Skeletal muscle tissue (tissue), 4 donors: ENCODE data around the gene IFNL2. TPM values are rescaled to one million over a fixed set of nuclear protein-coding genes. Genes with fewer than 3 reads are reported as not detected.

Source experiments
- H3K27ac ChIP-seq: one replicate; pipeline ENCODE4 v1.7.0; 2013; ENCODE audit warnings: mild to moderate bottlenecking, low read depth, low read length, inconsistent platforms
- H3K27me3 ChIP-seq, 3 donors: one replicate each; pipeline ENCODE4 v1.7.0; 2013; ENCODE audit warnings: low read length in 3 of 3; ENCODE audit not compliant: control insufficient read depth in 3 of 3, insufficient read depth in 3 of 3
- H3K36me3 ChIP-seq, 3 donors: one replicate each; pipeline ENCODE4 v1.7.0; 2013; ENCODE audit warnings: low read length in 3 of 3; ENCODE audit not compliant: control insufficient read depth in 3 of 3, insufficient read depth in 3 of 3
- H3K4me1 ChIP-seq, 3 donors: one replicate each; pipeline ENCODE4 v1.7.0; 2013; ENCODE audit warnings: low read length in 3 of 3, mild to moderate bottlenecking in 3 of 3; ENCODE audit not compliant: control insufficient read depth in 3 of 3, insufficient read depth in 3 of 3
- H3K4me3 ChIP-seq, 3 donors: one replicate each; pipeline ENCODE4 v1.7.0; 2013; ENCODE audit warnings: low read length in 3 of 3
- H3K9ac ChIP-seq, 3 donors: one replicate each; pipeline ENCODE4 v1.7.0; 2013; ENCODE audit warnings: low read length in 3 of 3, mild to moderate bottlenecking in 3 of 3, moderate library complexity in 2 of 3, low read depth in 1 of 3
- H3K9me3 ChIP-seq, 3 donors: one replicate each; pipeline ENCODE4 v1.7.0; 2013; ENCODE audit warnings: low read length in 3 of 3; ENCODE audit not compliant: control insufficient read depth in 3 of 3
- total RNA-seq: library from RNA; depleted of rRNA; stranded (reverse); fragments of >200 nt; gene quantifications from one replicate; pipeline ENCODE4 v1.2.3, GENCODE V29; 2014
- donor health status: Osteomylitis.

IFNL2 gene
- total RNA-seq, 1 donor from 2014 or later = not detected

DNA sequence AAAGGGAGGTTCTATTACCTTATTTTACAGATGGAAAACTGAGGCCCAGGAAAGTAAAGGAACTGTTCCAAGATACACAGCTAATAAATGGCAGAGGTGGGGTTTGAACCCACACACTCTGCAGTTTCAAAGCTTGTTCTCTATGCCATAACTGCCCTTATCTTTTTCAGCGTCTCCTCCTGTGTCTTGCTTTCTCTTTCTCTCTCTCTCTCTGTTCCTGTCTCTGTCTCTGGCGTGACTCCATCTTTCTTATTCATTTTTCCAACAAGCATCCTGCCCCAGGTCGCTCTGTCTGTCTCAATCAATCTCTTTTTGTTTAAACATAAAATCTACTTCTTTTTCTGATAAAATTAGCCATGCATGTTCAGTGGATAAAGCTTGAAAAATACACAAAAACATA lies 16.4 kb upstream of the IFNL2 start:
- no peak overlapping the region for H3K4me3 ChIP-seq
- no peak overlapping the region for H3K9ac ChIP-seq
- H3K4me1 ChIP-seq = peaks cover 0 to 7% (median 0%) of the 10 kb centered on the region in 3 donors
- H3K27me3 ChIP-seq = peaks cover 28 to 54% (median 40%) of the 10 kb centered on the region in 3 donors
- no peak overlapping the region for H3K27ac ChIP-seq
- H3K9me3 ChIP-seq = peaks cover 0 to 2% (median 0%) of the 10 kb centered on the region in 3 donors
- H3K36me3 ChIP-seq = no peaks in the 10 kb centered on the region

DNA sequence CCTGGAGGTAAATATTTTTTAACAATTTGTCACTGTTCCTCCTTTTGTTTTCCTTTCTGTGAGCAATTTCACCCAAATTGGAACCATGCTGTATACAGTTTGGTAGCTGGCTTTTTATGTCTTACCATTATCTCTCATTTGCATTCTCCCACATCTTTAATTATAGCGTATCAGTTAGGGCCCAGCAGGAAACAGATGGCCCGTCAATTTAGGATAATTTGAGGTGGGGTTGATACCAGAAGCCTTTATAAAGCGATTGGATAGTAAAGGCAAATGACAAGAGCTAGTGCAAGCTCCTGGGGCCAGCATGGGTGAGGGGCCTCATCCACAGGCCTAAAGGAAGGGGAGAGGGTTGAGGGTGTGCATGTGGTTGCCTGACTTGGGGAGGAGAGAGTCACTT lies 15.7 kb upstream of the IFNL2 start:
- no peaks in the 10 kb centered on the region for H3K36me3 ChIP-seq
- no peak overlapping the region for H3K4me3 ChIP-seq
- H3K4me1 ChIP-seq = peaks cover 0 to 4% (median 0%) of the 10 kb centered on the region in 3 donors
- H3K27me3 ChIP-seq = peaks cover 26 to 49% (median 41%) of the 10 kb centered on the region in 3 donors
- H3K9ac ChIP-seq = no peak overlapping the region
- H3K27ac ChIP-seq = no peak overlapping the region
- H3K9me3 ChIP-seq = peaks cover 0 to 2% (median 0%) of the 10 kb centered on the region in 3 donors

DNA sequence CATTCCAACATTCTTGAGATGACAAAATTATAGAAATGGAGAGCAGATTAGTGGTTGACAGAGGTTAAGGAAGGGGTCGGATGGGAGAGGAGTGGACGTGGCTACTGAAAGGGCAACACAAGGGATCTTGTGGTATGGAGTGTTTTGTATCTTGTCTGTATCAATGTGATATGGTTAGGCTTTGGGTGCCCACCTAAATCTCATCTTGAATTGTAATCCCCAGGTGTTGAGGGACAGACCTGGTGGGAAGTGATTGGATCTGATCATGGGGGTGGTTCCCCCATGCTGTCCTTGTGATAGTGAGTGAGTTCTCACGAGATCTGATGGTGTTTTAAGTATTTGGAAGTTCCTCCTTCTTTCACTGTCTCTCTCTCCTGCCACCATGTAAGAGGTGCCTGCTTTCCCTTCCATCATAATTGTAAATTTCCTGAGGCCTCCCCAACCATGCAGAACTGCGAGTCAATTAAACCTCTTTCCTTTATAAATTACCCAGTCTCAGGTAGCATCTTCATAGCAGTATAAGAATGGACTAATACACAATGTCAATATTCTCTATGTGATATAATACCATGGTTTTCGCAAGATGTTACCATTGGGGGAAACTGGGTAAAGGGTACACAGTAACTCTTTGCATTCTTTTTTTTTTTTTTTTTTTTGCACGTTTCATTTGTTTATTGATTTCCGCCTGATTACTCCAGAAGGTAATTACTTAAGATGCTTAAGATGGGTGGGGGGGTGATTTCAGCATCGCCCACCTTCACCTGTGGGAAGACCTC lies 14.6 kb upstream of the IFNL2 start:
- H3K9me3 ChIP-seq = peaks cover 0 to 2% (median 0%) of the 10 kb centered on the region in 3 donors
- no peak overlapping the region for H3K27ac ChIP-seq
- H3K4me3 ChIP-seq = no peak overlapping the region
- H3K9ac ChIP-seq = no peak overlapping the region
- no peaks in the 10 kb centered on the region for H3K36me3 ChIP-seq
- peaks cover 16 to 45% (median 32%) of the 10 kb centered on the region in 3 donors for H3K27me3 ChIP-seq
- no peaks in the 10 kb centered on the region for H3K4me1 ChIP-seq

DNA sequence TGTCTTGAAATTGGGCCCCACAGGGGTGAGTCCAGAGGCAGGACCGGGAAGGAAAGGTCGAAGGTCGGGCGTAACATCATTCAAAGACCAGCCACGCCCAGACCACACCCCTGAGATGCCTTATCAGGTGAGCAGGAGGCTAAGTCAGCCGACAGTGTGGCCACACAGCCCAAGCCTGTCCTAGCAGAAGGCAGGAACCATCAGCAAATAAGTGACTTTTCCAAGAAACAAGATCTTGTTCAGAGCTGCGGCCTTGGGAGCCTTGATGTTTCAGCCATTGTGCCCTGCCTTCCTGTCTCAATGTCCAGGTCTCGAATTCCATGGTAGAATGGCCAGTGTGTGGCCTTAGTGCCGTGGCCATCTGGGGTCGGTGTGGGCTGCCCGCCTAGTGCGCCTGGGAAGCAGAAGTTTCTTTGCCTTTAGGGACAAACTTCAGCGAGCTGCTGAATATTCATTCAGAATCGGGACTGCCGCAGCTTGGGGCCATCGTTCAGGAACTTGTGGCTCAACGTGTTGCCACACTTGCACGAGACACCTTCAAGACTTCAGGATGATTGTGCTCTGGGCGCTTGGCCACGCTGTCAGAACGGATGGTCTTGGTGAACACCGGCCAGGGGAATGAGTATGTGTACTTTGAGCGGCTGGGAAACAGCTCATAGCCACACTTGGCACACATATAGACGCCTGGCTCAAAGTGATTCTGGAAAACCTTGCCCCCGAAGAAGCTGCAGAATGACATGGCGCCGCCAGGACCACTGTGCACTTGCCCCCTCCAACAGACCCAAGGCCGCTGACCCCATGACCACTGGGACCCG lies 13.5 kb upstream of the IFNL2 start:
- Histone ChIP-seq H3K9me3 (peaks cover 0 to 2% (median 0%) of the 10 kb centered on the region in 3 donors), H3K36me3 (no peaks in the 10 kb centered on the region), H3K27ac (no peak overlapping the region), H3K9ac (no peak overlapping the region), H3K27me3 (peaks cover 8 to 38% (median 23%) of the 10 kb centered on the region in 3 donors), H3K4me1 (no peaks in the 10 kb centered on the region), H3K4me3 (no peak overlapping the region)

DNA sequence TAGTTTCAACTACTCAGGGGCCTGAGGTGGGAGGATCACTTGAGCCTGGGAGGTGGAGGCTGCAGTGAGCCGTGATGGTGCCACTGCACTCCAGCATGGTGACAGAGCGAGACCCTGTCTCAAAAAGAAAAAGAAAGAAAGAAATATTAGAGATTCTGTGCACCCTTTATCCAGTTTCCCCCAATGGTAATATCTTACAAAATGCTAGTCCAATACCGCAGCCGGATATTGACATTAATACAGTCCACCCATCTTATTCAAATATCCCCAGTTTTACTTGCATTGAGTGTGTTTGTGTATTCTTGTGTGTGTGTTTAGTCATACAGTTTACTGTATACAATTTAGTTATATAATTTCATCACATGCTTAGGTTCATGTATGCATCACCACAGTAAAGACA lies 11.0 kb upstream of the IFNL2 start:
- H3K4me1 ChIP-seq = no peaks in the 10 kb centered on the region
- no peak overlapping the region for H3K9ac ChIP-seq
- H3K9me3 ChIP-seq = peaks cover 0 to 2% (median 0%) of the 10 kb centered on the region in 3 donors
- H3K27ac ChIP-seq = no peak overlapping the region
- no peaks in the 10 kb centered on the region for H3K36me3 ChIP-seq
- H3K4me3 ChIP-seq = no peak overlapping the region
- peaks cover 11 to 49% (median 24%) of the 10 kb centered on the region in 3 donors for H3K27me3 ChIP-seq

DNA sequence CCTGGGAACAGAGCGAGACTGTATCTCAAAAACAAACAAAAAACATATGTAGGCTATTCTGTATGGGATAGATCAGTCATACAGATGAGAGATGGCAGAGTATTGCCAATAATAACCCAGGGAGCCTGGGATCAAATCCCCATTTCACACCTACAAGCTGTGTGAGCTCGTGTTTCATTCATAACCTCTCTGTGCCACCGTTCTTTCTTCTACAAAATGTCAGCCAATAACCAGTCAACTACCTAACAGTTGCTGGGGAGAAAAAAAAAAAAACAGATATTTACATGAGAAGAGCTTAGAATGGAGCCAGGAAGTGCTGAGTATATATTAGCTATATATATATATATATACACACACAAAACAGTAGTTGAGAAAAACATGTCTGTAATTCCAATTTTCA lies 6.5 kb upstream of the IFNL2 start:
- Histone ChIP-seq H3K27me3 (peaks cover 35 to 56% (median 56%) of the 10 kb centered on the region in 3 donors), H3K9ac (no peak overlapping the region), H3K27ac (no peak overlapping the region), H3K4me1 (no peaks in the 10 kb centered on the region), H3K36me3 (no peaks in the 10 kb centered on the region), H3K9me3 (no peaks in the 10 kb centered on the region), H3K4me3 (no peak overlapping the region)

DNA sequence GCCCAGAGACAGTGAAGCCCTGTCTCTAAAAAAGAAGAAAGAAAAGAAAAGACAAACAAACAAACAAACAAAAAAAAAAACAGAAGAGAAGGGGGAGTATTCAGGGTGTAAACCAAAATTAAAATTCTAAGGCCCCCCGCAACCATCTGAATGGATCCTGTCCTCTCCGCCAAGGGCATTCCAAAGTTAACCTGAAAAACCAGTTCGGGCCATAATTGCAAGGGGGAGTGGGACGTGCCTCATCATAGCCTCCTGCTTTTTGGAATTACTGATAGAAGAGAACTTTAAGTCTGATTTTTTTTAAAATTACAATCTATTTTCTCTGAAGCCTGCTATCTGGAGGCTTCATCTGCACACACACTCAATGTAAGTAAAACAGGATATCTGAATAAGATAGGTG lies 5.7 kb upstream of the IFNL2 start:
- Histone ChIP-seq H3K9me3 (no peaks in the 10 kb centered on the region), H3K27me3 (peaks cover 35 to 56% (median 51%) of the 10 kb centered on the region in 3 donors)

DNA sequence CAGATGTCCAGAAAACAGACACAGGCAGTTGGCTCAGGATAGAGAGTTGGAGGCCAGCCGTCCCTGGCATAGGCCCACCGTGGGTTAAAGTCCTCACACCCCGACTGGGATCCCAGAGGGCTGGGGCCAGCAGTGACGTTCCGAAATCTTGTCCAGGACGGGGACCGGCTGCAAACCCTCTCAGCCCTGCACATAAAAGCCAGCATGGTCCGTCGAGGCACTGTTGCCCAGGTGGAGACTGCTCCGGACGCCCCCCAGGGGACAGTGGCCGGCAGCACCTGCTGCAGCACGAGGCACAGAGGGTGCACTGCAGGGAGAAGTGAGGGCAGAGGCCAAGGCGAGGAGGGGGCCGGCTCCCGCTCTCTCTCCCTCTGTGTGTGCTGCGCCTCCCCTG lies 4.3 kb upstream of the IFNL2 start:
- Histone ChIP-seq H3K4me3 (no peak overlapping the region), H3K9me3 (no peaks in the 10 kb centered on the region), H3K4me1 (no peaks in the 10 kb centered on the region), H3K27me3 (peaks cover 35 to 49% (median 47%) of the 10 kb centered on the region in 3 donors), H3K27ac (no peak overlapping the region), H3K36me3 (no peaks in the 10 kb centered on the region), H3K9ac (no peak overlapping the region)

More for the DNA sequence above, 5.7 kb upstream of the IFNL2 start:
- Histone ChIP-seq H3K36me3 (no peaks in the 10 kb centered on the region), H3K4me3 (no peak overlapping the region), H3K9ac (no peak overlapping the region), H3K27ac (no peak overlapping the region), H3K4me1 (no peaks in the 10 kb centered on the region)

DNA sequence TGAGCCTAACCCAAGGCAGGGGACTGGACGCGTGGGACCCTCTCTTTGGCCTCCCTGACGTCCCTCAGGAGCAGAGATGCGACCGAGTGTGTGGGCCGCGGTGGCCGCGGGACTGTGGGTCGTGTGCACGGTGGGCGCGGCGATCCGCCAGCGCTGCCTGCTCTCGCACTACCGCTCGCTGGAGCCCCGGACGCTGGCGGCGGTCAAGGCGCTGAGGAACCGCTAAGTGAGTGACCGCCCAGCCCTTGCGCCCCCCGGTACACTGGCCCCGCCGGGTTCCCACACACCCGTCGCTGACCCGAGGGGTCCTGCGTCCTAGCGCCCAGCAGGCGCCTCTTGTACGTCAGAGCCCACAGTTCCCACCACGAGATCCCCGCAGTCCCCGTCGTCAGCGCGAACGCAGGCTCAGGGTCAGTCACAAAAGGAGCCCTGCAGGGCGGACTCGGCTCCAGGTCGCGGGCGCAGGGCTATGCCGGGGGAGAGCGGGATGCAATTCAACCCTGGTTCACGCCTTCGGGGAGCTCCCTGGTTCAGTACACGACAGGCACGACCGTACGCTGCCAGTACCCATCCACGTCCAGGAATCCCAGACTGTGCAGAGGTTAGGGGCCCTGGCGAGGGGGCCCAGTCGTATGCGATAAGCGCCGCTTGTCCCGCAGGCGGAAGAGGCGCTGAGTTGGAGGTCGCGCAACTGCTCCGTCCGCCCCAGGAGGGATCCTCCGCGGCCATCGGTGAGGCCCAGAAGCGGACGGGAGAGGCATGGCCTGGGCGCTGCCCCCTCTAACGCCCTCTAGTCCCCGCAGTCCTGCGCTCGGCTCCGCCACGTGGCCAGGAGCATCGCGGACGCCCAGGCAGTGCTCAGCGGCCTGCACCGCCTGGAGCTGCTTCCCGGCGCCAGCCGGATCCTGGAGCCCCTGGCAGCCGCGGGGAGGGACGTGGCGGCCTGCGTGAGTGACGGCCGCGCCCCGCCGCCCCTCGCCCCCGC lies 3.6 kb upstream of the IFNL2 start:
- H3K36me3 ChIP-seq = no peaks in the 10 kb centered on the region
- H3K27me3 ChIP-seq = peaks cover 35 to 47% (median 46%) of the 10 kb centered on the region in 3 donors
- H3K9me3 ChIP-seq = no peaks in the 10 kb centered on the region
- no peak overlapping the region for H3K27ac ChIP-seq
- no peak overlapping the region for H3K4me3 ChIP-seq
- no peak overlapping the region for H3K9ac ChIP-seq
- no peaks in the 10 kb centered on the region for H3K4me1 ChIP-seq
